T-helper 2 cell treated with Interferon-gamma antibody and Interleukin-4, amounts not matched to agents 5 μg/mL and 100 μg/mL, for 36 hours (primary cell): ENCODE data around the gene SMURF1.

Source experiments
- DNase-seq: peaks from one replicate; pipeline ENCODE4 v3.0.0; 2021; ENCODE audit warnings: low spot score
- H3K27ac Mint-ChIP-seq: one replicate; pipeline ENCODE4 v1.8.0; 2021; ENCODE audit warnings: mild to moderate bottlenecking, mixed read lengths
- H3K27me3 Mint-ChIP-seq: one replicate; pipeline ENCODE4 v1.8.0; 2021; ENCODE audit warnings: low read depth, mixed read lengths
- H3K36me3 Mint-ChIP-seq: one replicate; pipeline ENCODE4 v1.8.0; 2021; ENCODE audit warnings: low read depth, mixed read lengths
- H3K4me1 Mint-ChIP-seq: one replicate; pipeline ENCODE4 v1.8.0; 2021; ENCODE audit warnings: low read depth, mixed read lengths
- H3K4me3 Mint-ChIP-seq: one replicate; pipeline ENCODE4 v1.8.0; 2022; ENCODE audit warnings: mild to moderate bottlenecking, moderate library complexity, mixed read lengths
- H3K9me3 Mint-ChIP-seq: one replicate; pipeline ENCODE4 v1.8.0; 2021; ENCODE audit warnings: mixed read lengths

SMURF1 gene

GRCh38 chr7:99090771-99091542 is 53.0 kb downstream of the SMURF1 start:
- DNase-seq = no peak
- no peaks in the 10 kb centered on the region for H3K9me3 Mint-ChIP-seq
- no peaks in the 10 kb centered on the region for H3K27me3 Mint-ChIP-seq
- H3K27ac Mint-ChIP-seq = no peak overlapping the region
- peaks cover 6% of the 10 kb centered on the region for H3K36me3 Mint-ChIP-seq
- H3K4me1 Mint-ChIP-seq = no peaks in the 10 kb centered on the region
- no peak overlapping the region for H3K4me3 Mint-ChIP-seq

DNA sequence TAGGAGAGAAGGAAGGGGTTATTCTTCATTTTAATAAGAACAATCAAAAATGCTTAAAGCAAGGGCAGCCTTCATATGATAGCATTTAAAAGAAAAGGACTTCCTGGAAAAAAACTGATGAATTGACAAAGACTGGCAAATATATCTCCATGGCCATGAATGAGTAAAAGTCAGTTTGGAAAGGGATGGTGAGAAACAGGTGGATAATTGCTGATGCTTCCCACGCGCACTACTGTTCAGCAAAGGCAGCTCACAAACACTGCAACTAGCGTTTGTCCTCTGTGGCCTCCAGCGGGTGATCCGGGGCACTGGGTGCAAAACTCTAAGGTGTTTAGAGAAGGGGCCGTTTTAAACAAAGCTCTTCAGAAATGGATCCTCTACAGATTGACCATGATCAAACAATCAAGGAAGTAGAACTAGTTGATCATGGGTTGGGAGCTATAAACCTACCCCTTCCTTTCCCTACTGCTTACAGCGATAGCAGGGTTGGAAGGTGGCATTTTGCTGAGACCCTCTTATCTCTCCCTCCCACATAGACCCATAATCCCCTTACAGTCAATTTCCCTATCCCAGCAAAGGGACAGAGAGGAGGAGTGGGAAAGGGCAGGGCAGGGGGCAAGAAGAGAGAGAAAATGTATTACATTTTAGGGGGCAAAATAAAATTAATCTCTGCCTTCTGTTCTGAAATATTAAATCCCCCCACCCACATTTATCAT is 53.8 kb downstream of the SMURF1 start:
- Mint-ChIP-seq H3K27ac (no peak overlapping the region), H3K4me1 (no peaks in the 10 kb centered on the region), H3K27me3 (no peaks in the 10 kb centered on the region), H3K36me3 (peaks cover 9% of the 10 kb centered on the region), H3K4me3 (no peak overlapping the region), H3K9me3 (no peaks in the 10 kb centered on the region)
- no peak for DNase-seq

DNA sequence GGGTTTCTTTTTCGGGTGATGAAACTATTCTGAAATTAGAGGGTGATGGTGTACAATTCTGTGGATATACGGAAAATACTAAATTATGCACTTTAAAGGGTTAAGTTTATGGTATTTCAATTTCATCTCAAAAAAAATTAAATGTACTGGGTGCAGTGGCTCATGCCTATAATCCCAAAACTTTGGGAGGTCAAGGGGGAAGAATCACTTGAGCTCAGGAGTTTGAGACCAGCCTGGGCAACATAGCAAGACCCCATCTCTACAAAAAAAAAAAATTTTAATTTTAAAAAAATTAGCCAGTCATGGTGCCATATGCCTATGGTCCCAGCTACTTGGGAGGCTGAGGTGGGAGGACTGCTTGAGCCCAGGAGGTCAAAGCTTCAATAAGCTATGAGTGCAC is 57.0 kb downstream of the SMURF1 start:
- H3K36me3 Mint-ChIP-seq = peaks cover 9% of the 10 kb centered on the region
- no peaks in the 10 kb centered on the region for H3K27me3 Mint-ChIP-seq
- no peak for DNase-seq
- H3K4me1 Mint-ChIP-seq = peaks cover 1% of the 10 kb centered on the region
- no peak overlapping the region for H3K27ac Mint-ChIP-seq
- no peak overlapping the region for H3K4me3 Mint-ChIP-seq
- H3K9me3 Mint-ChIP-seq = no peaks in the 10 kb centered on the region

GRCh38 chr7:99086532-99086931 is 57.4 kb downstream of the SMURF1 start:
- Mint-ChIP-seq H3K27me3 (no peaks in the 10 kb centered on the region), H3K4me3 (no peak overlapping the region), H3K36me3 (peaks cover 9% of the 10 kb centered on the region), H3K4me1 (peaks cover 1% of the 10 kb centered on the region), H3K27ac (no peak overlapping the region), H3K9me3 (no peaks in the 10 kb centered on the region)
- DNase-seq = no peak

DNA sequence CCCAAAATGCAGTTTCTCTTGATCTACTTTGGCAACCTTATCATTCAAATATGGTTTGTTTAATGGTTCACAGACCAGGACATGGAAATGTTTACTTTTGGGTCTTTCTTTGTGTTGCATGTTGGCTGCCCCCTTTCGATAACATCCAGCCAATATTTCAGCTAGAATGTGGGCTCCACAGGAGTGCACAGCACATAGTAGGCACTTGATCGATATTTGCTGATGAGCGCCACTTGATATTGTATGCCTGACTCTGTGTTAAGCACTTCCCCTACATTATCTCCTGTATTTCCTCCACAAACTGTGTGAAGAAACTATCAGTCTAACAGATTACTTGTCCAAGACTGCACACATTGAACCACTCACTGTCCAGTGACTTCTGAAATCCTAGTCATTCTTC is 60.2 kb downstream of the SMURF1 start:
- peaks cover 9% of the 10 kb centered on the region for H3K36me3 Mint-ChIP-seq
- no peak overlapping the region for H3K27ac Mint-ChIP-seq
- peaks cover 10% of the 10 kb centered on the region for H3K4me1 Mint-ChIP-seq
- H3K9me3 Mint-ChIP-seq = no peaks in the 10 kb centered on the region
- no peak for DNase-seq
- no peak overlapping the region for H3K4me3 Mint-ChIP-seq
- no peaks in the 10 kb centered on the region for H3K27me3 Mint-ChIP-seq

DNA sequence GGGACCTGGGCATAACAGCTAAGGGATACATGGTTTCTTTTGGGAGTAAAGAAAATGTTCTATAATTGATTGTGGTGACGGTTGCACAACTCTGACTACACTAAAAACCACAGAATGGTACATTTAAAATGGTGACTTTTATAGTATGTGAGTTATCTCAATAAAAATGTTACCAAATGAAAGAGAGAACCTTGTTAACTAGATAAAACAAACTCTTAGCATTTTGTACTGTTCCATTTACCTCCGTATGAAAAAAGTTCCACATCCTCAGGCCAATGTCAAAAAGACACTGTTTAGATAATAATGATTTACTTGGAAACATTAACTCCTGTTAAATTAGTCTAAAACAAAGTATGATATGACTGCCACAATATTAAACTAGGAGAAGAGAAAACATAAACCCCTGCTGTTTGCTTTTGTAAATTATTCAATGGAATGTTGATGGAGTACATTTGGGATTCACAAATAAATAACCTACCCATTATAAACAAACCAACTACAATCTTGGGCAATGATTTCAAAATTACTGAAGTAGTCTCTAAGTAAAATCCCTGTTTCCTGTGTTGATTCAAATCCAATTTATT is 60.7 kb downstream of the SMURF1 start:
- no peak for DNase-seq
- no peaks in the 10 kb centered on the region for H3K27me3 Mint-ChIP-seq

GRCh38 chr7:99080679-99081078 is 63.2 kb downstream of the SMURF1 start:
- Mint-ChIP-seq H3K4me3 (no peak overlapping the region), H3K4me1 (peaks cover 17% of the 10 kb centered on the region), H3K36me3 (peaks cover 1% of the 10 kb centered on the region), H3K9me3 (no peaks in the 10 kb centered on the region), H3K27ac (no peak overlapping the region), H3K27me3 (no peaks in the 10 kb centered on the region)
- DNase-seq = no peak

More for the DNA sequence above, 60.7 kb downstream of the SMURF1 start:
- Mint-ChIP-seq H3K9me3 (no peaks in the 10 kb centered on the region), H3K36me3 (peaks cover 7% of the 10 kb centered on the region), H3K4me1 (peaks cover 10% of the 10 kb centered on the region), H3K27ac (no peak overlapping the region), H3K4me3 (no peak overlapping the region)

GRCh38 chr7:99079104-99079503 is 64.8 kb downstream of the SMURF1 start:
- no peak overlapping the region for H3K27ac Mint-ChIP-seq

DNA sequence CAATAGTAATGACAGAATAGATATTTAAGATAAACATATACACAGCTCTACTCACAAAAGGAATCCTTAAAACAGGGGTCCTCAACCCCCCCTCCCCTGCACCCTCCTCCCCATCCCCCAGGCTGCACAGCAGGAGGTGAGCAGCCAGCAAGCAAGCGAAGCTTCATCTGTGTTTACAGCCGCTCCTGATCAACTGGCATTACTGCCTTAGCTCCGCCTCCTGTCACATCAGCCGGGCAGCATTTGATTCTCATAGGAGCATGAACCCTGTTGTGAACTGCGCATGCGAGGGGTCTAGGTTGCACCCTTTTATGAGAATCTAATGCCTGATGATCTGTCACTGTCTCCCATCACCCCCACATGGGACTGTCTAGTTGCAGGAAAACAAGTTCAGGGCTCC is 65.5 kb downstream of the SMURF1 start:
- Mint-ChIP-seq H3K4me3 (no peak overlapping the region), H3K27me3 (no peaks in the 10 kb centered on the region), H3K27ac (no peak overlapping the region), H3K36me3 (no peaks in the 10 kb centered on the region), H3K9me3 (no peaks in the 10 kb centered on the region), H3K4me1 (peaks cover 16% of the 10 kb centered on the region)
- no peak for DNase-seq

More at GRCh38 chr7:99079104-99079503, 64.8 kb downstream of the SMURF1 start:
- H3K4me3 Mint-ChIP-seq = no peak overlapping the region
- DNase-seq = no peak
- H3K36me3 Mint-ChIP-seq = no peaks in the 10 kb centered on the region
- peaks cover 17% of the 10 kb centered on the region for H3K4me1 Mint-ChIP-seq
- H3K9me3 Mint-ChIP-seq = no peaks in the 10 kb centered on the region
- no peaks in the 10 kb centered on the region for H3K27me3 Mint-ChIP-seq

GRCh38 chr7:99076615-99077014 is 67.3 kb downstream of the SMURF1 start:
- H3K27ac Mint-ChIP-seq = no peak overlapping the region

DNA sequence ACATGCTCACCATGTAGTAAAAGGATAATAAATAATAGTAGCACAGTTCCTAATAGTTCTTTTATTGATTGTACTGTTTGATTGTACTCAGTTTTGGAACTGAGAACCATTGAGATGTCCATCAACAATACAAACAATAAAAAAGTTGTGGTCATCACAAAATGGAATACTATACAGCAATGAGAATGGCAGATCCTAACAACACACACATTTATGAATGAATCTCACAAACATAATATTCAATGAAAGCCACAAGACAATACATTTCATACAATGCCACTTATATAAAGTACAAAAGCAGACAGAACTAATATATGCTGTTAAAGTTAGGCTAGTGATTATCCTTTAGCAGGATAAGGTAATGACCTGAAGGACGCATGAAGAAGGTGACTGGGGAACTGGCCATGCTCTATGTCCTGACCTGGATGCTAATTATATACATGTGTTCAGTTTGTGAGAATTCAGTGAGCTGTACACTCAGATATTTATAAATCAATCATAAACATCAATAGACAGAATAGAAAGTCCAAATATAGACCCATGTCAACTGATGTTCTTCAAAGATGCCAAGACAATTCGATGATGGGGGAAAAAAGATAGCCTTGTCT is 70.0 kb downstream of the SMURF1 start:
- no peaks in the 10 kb centered on the region for H3K36me3 Mint-ChIP-seq
- H3K9me3 Mint-ChIP-seq = no peaks in the 10 kb centered on the region
- H3K27ac Mint-ChIP-seq = no peak overlapping the region
- no peak for DNase-seq
- peaks cover 8% of the 10 kb centered on the region for H3K4me1 Mint-ChIP-seq
- H3K4me3 Mint-ChIP-seq = no peak overlapping the region
- no peaks in the 10 kb centered on the region for H3K27me3 Mint-ChIP-seq

More at GRCh38 chr7:99076615-99077014, 67.3 kb downstream of the SMURF1 start:
- H3K4me3 Mint-ChIP-seq = no peak overlapping the region
- no peak for DNase-seq
- no peaks in the 10 kb centered on the region for H3K27me3 Mint-ChIP-seq
- H3K36me3 Mint-ChIP-seq = no peaks in the 10 kb centered on the region
- H3K4me1 Mint-ChIP-seq = peaks cover 16% of the 10 kb centered on the region
- no peaks in the 10 kb centered on the region for H3K9me3 Mint-ChIP-seq

DNA sequence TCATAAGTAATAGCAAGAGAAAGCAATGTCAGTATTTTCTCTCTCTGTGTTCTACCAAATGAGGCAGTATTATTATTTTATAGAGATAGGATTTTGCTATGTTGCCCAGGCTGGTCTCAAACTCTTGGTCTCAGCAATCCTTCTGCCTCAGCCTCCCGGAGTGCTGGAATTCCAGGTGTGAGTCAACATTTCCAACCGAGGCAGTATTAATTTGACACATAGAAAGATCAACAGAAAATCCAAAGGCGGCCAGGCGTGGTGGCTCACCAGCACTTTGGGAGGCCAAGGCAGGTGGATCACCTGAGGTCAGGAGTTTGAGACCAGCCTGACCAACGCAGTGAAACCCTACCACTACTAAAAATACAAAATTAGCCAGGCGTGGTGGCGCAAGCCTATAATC is 71.8 kb downstream of the SMURF1 start:
- no peaks in the 10 kb centered on the region for H3K36me3 Mint-ChIP-seq
- no peak overlapping the region for H3K4me3 Mint-ChIP-seq
- no peak for DNase-seq
- H3K27me3 Mint-ChIP-seq = no peaks in the 10 kb centered on the region
- H3K4me1 Mint-ChIP-seq = peaks cover 7% of the 10 kb centered on the region
- H3K27ac Mint-ChIP-seq = no peak overlapping the region
- no peaks in the 10 kb centered on the region for H3K9me3 Mint-ChIP-seq

- no peaks in the 10 kb centered on the region for H3K4me1 Mint-ChIP-seq
- no peak overlapping the region for H3K4me3 Mint-ChIP-seq
- DNase-seq = no peak
- no peak overlapping the region for H3K27ac Mint-ChIP-seq
- no peaks in the 10 kb centered on the region for H3K27me3 Mint-ChIP-seq
- no peaks in the 10 kb centered on the region for H3K9me3 Mint-ChIP-seq
- no peaks in the 10 kb centered on the region for H3K36me3 Mint-ChIP-seq
These were observed 73.5 kb downstream of the SMURF1 start for GRCh38 chr7:99070361-99070760.
